ENCODE data around the gene BPI.

- no peak for TF ChIP-seq POLR2A (IDR thresholded peaks at IDR 0.05)
- TF ChIP-seq CTCF (IDR thresholded peaks at IDR 0.05): no peak
Measured at GRCh38 chr20:38301309-38301708, 2.6 kb upstream of the BPI start.
